ENCODE measurements around the gene ACACA.
"Not testable (repeated sequence)": the region's sequence is repeated elsewhere in the genome, so short reads cannot be mapped to it uniquely, and the experiment has no call there.

DNA sequence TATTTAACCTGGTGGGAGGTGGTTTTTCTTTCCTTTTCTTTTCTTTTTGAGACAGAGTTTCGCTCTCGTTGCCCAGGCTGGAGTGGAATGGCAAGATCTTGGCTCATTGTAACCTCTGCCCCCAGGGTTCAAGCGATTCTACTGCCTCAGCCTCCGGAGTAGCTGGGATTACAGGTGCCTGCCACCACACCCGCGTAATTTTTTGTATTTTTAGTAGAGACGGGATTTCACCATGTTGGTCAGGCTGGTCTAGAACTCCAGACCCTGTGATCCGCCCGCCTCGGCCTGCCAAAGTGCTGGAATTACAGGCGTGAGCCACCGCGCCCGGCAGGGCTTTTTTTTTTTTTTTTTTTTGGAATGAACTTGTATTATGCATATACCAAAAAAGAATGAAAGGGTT, 1.1 kb downstream of the ACACA start:
- TF ChIP-seq, protein P1, sequence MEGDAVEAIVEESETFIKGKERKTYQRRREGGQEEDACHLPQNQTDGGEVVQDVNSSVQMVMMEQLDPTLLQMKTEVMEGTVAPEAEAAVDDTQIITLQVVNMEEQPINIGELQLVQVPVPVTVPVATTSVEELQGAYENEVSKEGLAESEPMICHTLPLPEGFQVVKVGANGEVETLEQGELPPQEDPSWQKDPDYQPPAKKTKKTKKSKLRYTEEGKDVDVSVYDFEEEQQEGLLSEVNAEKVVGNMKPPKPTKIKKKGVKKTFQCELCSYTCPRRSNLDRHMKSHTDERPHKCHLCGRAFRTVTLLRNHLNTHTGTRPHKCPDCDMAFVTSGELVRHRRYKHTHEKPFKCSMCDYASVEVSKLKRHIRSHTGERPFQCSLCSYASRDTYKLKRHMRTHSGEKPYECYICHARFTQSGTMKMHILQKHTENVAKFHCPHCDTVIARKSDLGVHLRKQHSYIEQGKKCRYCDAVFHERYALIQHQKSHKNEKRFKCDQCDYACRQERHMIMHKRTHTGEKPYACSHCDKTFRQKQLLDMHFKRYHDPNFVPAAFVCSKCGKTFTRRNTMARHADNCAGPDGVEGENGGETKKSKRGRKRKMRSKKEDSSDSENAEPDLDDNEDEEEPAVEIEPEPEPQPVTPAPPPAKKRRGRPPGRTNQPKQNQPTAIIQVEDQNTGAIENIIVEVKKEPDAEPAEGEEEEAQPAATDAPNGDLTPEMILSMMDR (conservative IDR thresholded peaks at IDR 0.05; ENCODE audit: low read depth, low read length), result not testable (repeated sequence)
- TF ChIP-seq EZH2 (IDR thresholded peaks at IDR 0.05; ENCODE audit: low read length, unreplicated experiment); EZH2phosphoT487 (IDR thresholded peaks at IDR 0.05; ENCODE audit: borderline replicate concordance, low read length): not testable (repeated sequence)
